ENCODE data around the gene CFAP251.

- TF ChIP-seq CTCF (IDR thresholded peaks at IDR 0.05) (no peak), POLR2A (IDR thresholded peaks at IDR 0.05) (no peak)
Measured at GRCh38 chr12:122012184-122012583, 93.8 kb downstream of the CFAP251 start.
